Hepatocyte (in vitro differentiated cells): ENCODE data around the gene ACTR1A.

Source experiments
- EZH2 ChIP-seq: fragments of 200-600 bp; sonication (generic); IDR thresholded peaks from 2 replicates; pipeline ENCODE4 v1.6.1; 2016; ENCODE audit warnings: antibody characterized with exemption, mild to moderate bottlenecking, borderline replicate concordance
- TF ChIP-seq, protein P1 (sequence below): fragments of 200-600 bp; sonication (generic); IDR thresholded peaks from 2 replicates; pipeline ENCODE4 v1.5.1; 2016; ENCODE audit warnings: antibody characterized with exemption, mild to moderate bottlenecking; ENCODE audit not compliant: poor library complexity

GRCh38 chr10:102462512-102463054 lies 39.9 kb downstream of the ACTR1A start:
- no peak for TF ChIP-seq EZH2
- TF ChIP-seq, protein P1, sequence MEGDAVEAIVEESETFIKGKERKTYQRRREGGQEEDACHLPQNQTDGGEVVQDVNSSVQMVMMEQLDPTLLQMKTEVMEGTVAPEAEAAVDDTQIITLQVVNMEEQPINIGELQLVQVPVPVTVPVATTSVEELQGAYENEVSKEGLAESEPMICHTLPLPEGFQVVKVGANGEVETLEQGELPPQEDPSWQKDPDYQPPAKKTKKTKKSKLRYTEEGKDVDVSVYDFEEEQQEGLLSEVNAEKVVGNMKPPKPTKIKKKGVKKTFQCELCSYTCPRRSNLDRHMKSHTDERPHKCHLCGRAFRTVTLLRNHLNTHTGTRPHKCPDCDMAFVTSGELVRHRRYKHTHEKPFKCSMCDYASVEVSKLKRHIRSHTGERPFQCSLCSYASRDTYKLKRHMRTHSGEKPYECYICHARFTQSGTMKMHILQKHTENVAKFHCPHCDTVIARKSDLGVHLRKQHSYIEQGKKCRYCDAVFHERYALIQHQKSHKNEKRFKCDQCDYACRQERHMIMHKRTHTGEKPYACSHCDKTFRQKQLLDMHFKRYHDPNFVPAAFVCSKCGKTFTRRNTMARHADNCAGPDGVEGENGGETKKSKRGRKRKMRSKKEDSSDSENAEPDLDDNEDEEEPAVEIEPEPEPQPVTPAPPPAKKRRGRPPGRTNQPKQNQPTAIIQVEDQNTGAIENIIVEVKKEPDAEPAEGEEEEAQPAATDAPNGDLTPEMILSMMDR = no peak
